PFSK-1 (cell line): ENCODE data around the gene RIN2.

ENCODE experiments used
- FOXP2 ChIP-seq: optimal IDR thresholded peaks from 2 replicates; pipeline ENCODE3; 2011; ENCODE audit warnings: borderline replicate concordance, control low read depth, inconsistent platforms; ENCODE audit not compliant: insufficient read depth; ENCODE audit errors: extremely low read length, extremely low read depth
- POLR2AphosphoS5 ChIP-seq: IDR thresholded peaks from 2 replicates; pipeline ENCODE4 v1.6.1; 2012; ENCODE audit warnings: low read depth, mild to moderate bottlenecking, control low read depth, low read length, moderate library complexity
- SIN3A ChIP-seq: IDR thresholded peaks from 2 replicates; pipeline ENCODE4 v1.6.1; 2012; ENCODE audit warnings: mild to moderate bottlenecking, low read length, moderate library complexity, borderline replicate concordance; ENCODE audit not compliant: insufficient read depth
- TAF1 ChIP-seq: IDR thresholded peaks from 2 replicates; pipeline ENCODE4 v1.6.1; 2012; ENCODE audit warnings: low read length, control low read depth, borderline replicate concordance; ENCODE audit not compliant: insufficient read depth
- TF ChIP-seq, protein P1 (sequence below), 2 experiments: IDR thresholded peaks; 2 replicates each; pipeline versions ENCODE4 v1.6.1 to v1.8.0; 2011 to 2012; ENCODE audit warnings: low read depth in 2 of 2, low read length in 2 of 2, control low read depth in 1 of 2, inconsistent platforms in 1 of 2, mild to moderate bottlenecking in 1 of 2, moderate library complexity in 1 of 2; ENCODE audit not compliant: insufficient read depth in 1 of 2

Gene RIN2

DNA sequence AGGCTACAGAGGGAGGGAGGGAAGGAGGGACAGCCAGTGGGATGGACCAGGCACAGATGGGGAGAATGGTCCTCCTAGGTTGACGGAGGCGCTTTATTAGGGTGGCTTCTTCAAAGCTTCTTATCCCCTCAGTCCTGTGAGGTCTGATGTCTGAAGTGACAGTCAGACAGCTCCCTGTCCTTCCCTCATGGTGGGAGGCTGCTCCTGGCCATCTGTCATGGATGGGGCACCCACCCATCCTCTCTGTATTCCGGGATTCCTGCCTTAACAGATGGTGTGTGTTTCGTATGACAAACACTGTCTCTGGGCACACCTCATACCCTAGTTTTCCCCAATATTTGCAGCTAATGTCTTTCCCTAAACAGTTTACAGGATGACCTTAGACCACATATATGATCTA, 7.9 kb downstream of the RIN2 start:
- TF ChIP-seq, protein P1, sequence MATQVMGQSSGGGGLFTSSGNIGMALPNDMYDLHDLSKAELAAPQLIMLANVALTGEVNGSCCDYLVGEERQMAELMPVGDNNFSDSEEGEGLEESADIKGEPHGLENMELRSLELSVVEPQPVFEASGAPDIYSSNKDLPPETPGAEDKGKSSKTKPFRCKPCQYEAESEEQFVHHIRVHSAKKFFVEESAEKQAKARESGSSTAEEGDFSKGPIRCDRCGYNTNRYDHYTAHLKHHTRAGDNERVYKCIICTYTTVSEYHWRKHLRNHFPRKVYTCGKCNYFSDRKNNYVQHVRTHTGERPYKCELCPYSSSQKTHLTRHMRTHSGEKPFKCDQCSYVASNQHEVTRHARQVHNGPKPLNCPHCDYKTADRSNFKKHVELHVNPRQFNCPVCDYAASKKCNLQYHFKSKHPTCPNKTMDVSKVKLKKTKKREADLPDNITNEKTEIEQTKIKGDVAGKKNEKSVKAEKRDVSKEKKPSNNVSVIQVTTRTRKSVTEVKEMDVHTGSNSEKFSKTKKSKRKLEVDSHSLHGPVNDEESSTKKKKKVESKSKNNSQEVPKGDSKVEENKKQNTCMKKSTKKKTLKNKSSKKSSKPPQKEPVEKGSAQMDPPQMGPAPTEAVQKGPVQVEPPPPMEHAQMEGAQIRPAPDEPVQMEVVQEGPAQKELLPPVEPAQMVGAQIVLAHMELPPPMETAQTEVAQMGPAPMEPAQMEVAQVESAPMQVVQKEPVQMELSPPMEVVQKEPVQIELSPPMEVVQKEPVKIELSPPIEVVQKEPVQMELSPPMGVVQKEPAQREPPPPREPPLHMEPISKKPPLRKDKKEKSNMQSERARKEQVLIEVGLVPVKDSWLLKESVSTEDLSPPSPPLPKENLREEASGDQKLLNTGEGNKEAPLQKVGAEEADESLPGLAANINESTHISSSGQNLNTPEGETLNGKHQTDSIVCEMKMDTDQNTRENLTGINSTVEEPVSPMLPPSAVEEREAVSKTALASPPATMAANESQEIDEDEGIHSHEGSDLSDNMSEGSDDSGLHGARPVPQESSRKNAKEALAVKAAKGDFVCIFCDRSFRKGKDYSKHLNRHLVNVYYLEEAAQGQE (IDR thresholded peaks at IDR 0.05; ENCODE audit: insufficient read depth in 1 of 2, low read depth in 2 of 2, low read length in 2 of 2) = no peak
- TF ChIP-seq POLR2AphosphoS5 = no peak
- no peak for TF ChIP-seq TAF1
- no peak for TF ChIP-seq SIN3A
- TF ChIP-seq FOXP2 = no peak

DNA sequence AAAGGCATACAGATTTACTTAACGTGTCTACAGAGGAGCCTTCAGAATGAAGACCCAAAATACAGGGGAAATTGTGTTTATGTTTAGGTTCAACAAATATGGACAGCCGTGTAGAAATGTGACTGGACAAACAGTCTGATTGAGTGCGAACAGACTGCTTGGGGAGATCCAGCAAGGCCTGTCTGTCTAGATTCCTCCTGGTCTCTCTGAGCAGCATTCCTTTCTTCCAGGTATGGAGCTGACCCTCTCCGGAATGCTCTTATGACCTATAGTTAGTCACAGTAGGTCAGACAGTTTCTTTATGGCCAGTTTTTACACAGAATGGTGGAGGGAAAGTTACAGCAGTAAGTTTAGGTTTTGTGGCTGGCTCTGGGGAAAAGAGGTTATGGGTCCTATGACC, 9.0 kb downstream of the RIN2 start:
- TF ChIP-seq, protein P1 (IDR thresholded peaks at IDR 0.05; ENCODE audit: insufficient read depth in 1 of 2, low read depth in 2 of 2, low read length in 2 of 2) = no peak
- TF ChIP-seq SIN3A = no peak
- no peak for TF ChIP-seq TAF1
- TF ChIP-seq POLR2AphosphoS5 = no peak
- no peak for TF ChIP-seq FOXP2

DNA sequence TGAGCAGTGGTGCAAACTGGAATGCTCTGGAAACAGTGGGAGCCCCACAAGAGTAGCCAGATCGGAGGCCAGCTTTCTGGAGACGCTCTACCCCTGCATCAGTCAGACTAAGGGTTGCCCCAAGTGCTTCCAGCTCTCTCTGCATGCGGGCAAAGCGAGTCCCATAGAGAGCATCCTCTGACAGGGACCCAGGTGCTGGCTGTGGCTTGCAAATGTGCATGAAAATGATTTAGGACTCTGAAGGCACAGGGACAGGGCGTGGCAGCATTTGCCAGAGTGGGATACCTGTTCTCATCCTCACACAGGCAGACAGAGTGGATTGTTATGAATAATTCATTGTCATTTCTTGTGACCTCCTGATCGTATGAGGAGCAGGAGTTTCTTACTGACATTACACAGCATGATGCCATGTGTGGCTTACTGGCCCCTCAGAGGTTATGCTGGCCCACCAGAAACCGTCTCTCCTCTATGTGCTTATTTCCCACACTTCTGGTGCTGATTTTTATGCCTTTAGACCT, 10.3 kb downstream of the RIN2 start:
- TF ChIP-seq SIN3A (no peak), TAF1 (no peak), FOXP2 (no peak), POLR2AphosphoS5 (no peak)
- TF ChIP-seq, protein P1 (IDR thresholded peaks at IDR 0.05; ENCODE audit: insufficient read depth in 1 of 2, low read depth in 2 of 2, low read length in 2 of 2) = no peak

DNA sequence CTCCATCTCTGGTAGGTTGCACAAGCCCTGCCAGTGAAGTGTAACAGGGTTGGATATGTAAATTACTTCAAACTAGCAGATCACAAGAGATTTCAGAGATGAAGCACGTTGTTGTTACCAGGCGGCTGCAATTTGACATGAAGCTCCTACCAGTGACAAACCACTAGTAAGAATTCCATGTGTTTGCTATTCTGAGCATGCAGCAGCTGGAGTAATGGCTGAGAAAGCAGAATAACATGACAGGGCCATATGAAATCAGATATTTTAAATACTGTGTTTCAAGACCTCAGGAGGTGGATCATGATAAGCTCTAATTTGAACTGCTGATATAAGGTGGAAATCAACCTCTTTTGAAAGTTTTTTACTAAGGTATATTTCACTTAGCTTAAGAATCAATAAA, 11.4 kb downstream of the RIN2 start:
- TF ChIP-seq POLR2AphosphoS5 (no peak), SIN3A (no peak), FOXP2 (no peak), TAF1 (no peak)
- TF ChIP-seq, protein P1 (IDR thresholded peaks at IDR 0.05; ENCODE audit: insufficient read depth in 1 of 2, low read depth in 2 of 2, low read length in 2 of 2) = no peak

DNA sequence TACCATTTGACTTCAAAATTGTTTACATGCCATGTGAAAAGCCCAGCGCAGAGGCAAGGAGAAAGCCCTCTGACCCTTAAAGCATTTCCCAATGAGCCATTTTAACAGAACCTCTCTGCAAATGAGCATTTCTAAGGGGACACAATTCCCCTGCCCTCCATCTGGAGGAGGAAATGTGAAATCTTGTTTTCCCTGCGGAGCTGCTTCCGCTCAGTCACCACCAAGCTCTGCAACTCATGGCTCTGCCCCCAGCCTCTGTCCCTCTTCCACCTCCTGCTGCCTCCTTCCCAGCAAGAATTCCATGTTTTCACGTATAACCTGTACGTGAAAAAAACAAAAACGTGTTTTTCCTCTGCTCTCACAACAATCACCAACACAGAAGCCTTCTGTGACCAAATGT, 12.3 kb downstream of the RIN2 start:
- no peak for TF ChIP-seq POLR2AphosphoS5
- no peak for TF ChIP-seq TAF1
- TF ChIP-seq SIN3A = no peak
- no peak for TF ChIP-seq FOXP2
- TF ChIP-seq, protein P1 (IDR thresholded peaks at IDR 0.05; ENCODE audit: insufficient read depth in 1 of 2, low read depth in 2 of 2, low read length in 2 of 2) = no peak
